Prostate gland (tissue), 2 donors: ENCODE data around the gene DNLZ. TPM values are rescaled to one million over a fixed set of nuclear protein-coding genes. Genes with fewer than 3 reads are reported as not detected.

Experiments
- DNase-seq: peaks from one replicate; pipeline ENCODE4 v3.0.0-alpha.2; 2019; ENCODE audit warnings: low spot score
- H3K27ac ChIP-seq, 2 donors: fragments of 200-600 bp; sonication (generic); 2 replicates each; pipeline ENCODE4 v1.5.1; 2017 to 2019
- H3K27me3 ChIP-seq: fragments of 200-600 bp; sonication (generic); replicated peaks from 2 replicates; pipeline ENCODE4 v1.5.1; 2019; ENCODE audit not compliant: insufficient read depth
- H3K36me3 ChIP-seq, 2 donors: fragments of 200-600 bp; sonication (generic); 1 replicate in 1 of 2; 2 replicates in 1 of 2; pipeline versions ENCODE4 v1.5.1 to v1.8.1; 2017 to 2019
- H3K4me1 ChIP-seq: fragments of 200-600 bp; sonication (generic); replicated peaks from 2 replicates; pipeline ENCODE4 v1.5.1; 2019
- H3K4me3 ChIP-seq, 2 donors: fragments of 200-600 bp; sonication (generic); 2 replicates each; pipeline ENCODE4 v1.5.1; 2017 to 2019
- H3K9me3 ChIP-seq: fragments of 200-600 bp; sonication (generic); 2 replicates; pipeline ENCODE4 v1.5.1; 2017
- POLR2A ChIP-seq: fragments of 450-650 bp; IDR thresholded peaks from one replicate; pipeline ENCODE4 v1.6.1; 2016; ENCODE audit warnings: antibody characterized with exemption, mild to moderate bottlenecking
- POLR2AphosphoS5 ChIP-seq: sonication (generic); formaldehyde crosslinking; IDR thresholded peaks from one replicate; pipeline ENCODE4 v1.6.1; 2017; ENCODE audit warnings: antibody characterized with exemption
- WGBS: methylation state at CpG from one replicate; pipeline ENCODE4 v1.1.5; 2018; 5-methylcytosine and 5-hydroxymethylcytosine counted together
- intact Hi-C: fragments of 100-400 bp; cut with DNase I; formaldehyde crosslinking; loops from one replicate; pipeline ENCODE4 v1.14.2; 2022
- total RNA-seq, 2 donors: library from RNA; depleted of rRNA; stranded (reverse); fragments of >200 nt; gene quantifications; one replicate each; pipeline ENCODE4 v1.1.0, GENCODE V29; 2016
- TF ChIP-seq, protein P1 (sequence below), 4 experiments: fragments of 200-600 bp in 2 of 4; fragments of 450-650 bp in 2 of 4; sonication (generic) in 2 of 4; IDR thresholded peaks; 1 replicate in 3 of 4; 2 replicates in 1 of 4; pipeline ENCODE4 v1.5.1; 2016 to 2019; ENCODE audit warnings: antibody characterized with exemption in 4 of 4, mild to moderate bottlenecking in 2 of 4, moderate library complexity in 2 of 4

The DNLZ gene
- total RNA-seq, 2 donors from 2014 or later = 37.6 to 64.3 TPM

DNA sequence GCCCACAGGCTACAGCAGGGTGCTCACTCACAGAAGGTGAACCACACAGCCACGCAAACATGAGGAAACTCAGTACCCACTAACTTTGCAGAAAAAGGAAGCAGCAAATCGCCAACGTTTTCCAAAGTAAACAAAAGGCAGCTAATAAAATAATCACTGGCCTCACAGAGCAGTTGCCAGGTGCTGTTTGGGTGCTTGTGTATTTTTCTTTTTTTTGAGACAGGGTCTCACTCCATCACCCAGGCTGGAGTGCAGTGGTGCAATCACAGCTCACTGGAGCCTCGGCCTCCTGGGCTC is 32.6 kb upstream of the DNLZ start:
- no peaks in the 10 kb centered on the region for H3K27me3 ChIP-seq
- peaks cover 12% of the 10 kb centered on the region for H3K4me1 ChIP-seq
- no peaks in the 10 kb centered on the region for H3K9me3 ChIP-seq
- H3K36me3 ChIP-seq = peaks cover 14 to 27% of the 10 kb centered on the region in 2 donors
- DNase-seq = no peak
- intact Hi-C loops = no loop called here
- 54% methylated on average over 4 of the region's 4 CpGs for WGBS
- TF ChIP-seq, protein P1, sequence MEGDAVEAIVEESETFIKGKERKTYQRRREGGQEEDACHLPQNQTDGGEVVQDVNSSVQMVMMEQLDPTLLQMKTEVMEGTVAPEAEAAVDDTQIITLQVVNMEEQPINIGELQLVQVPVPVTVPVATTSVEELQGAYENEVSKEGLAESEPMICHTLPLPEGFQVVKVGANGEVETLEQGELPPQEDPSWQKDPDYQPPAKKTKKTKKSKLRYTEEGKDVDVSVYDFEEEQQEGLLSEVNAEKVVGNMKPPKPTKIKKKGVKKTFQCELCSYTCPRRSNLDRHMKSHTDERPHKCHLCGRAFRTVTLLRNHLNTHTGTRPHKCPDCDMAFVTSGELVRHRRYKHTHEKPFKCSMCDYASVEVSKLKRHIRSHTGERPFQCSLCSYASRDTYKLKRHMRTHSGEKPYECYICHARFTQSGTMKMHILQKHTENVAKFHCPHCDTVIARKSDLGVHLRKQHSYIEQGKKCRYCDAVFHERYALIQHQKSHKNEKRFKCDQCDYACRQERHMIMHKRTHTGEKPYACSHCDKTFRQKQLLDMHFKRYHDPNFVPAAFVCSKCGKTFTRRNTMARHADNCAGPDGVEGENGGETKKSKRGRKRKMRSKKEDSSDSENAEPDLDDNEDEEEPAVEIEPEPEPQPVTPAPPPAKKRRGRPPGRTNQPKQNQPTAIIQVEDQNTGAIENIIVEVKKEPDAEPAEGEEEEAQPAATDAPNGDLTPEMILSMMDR (IDR thresholded peaks at IDR 0.05) = no peak
- TF ChIP-seq POLR2AphosphoS5 (no peak), POLR2A (no peak)
- no peak overlapping the region for H3K4me3 ChIP-seq
- no peak overlapping the region for H3K27ac ChIP-seq

DNA sequence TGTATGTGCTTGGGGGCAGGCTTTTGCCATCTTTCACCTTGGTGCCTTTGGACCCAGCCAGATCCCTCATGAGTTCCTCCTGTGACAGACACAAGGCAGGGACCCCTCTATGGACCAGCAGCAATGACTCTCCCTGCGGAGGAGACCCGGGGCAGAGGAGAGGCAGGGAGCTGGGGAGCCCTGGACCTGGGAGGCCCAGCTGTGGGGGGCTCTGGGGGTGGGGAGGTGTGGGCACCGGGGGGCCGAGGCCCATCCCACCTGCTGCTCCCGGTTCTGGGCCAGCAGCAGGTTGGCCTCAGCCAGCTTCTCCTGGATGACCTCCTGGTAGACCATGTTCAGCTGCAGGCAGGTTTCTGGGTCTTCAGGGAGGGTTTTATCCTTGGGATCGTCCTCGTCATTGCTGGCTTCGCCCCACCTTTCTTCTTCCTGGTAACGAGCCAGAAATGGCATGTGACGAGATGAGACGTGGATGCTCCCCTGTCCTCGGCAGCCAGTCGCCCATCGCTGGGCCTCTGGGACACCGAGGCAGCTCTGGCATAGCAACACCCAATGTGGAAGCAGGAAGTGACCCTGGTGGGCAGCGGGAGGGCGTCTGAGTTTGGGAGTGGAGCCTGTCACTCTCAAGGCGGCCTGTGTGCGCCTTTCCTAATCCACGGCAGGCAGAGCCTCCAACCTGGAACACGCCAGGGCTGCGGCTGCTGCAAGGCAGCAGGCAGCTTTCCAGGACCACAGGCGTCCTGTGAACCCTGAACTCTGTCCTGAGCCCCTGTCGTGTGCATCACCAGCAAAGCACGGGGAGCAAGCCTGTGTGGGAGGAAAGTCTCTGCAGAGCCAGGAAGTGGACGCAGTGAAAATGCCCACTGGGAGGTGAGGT is 32.0 kb upstream of the DNLZ start:
- Histone ChIP-seq H3K4me1 (peaks cover 12% of the 10 kb centered on the region), H3K4me3 (no peak overlapping the region), H3K36me3 (peaks cover 14 to 27% of the 10 kb centered on the region in 2 donors), H3K27me3 (no peaks in the 10 kb centered on the region), H3K27ac (no peak overlapping the region), H3K9me3 (no peaks in the 10 kb centered on the region)
- 85% methylated on average over 26 of the region's 26 CpGs for WGBS
- intact Hi-C loops = no loop called here
- no peak for DNase-seq
- TF ChIP-seq POLR2A = no peak
- TF ChIP-seq, protein P1 (IDR thresholded peaks at IDR 0.05) = no peak
- no peak for TF ChIP-seq POLR2AphosphoS5

DNA sequence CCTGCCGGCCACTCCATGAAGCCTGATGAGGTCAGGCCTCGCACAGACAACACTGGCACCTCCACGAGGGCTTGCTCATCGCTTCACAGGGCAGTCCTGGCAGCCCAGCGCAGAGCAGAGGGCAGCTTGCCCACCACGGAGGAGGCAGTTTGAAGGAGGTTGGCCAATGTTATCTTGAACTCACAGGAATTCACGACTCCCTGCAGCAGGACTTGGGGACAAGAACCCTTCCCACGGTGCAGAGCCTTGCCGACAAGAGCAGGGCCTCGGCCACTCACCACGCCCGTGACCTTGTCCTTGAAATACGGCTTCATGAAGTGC is 31.4 kb upstream of the DNLZ start:
- Histone ChIP-seq H3K36me3 (peaks cover 14 to 27% of the 10 kb centered on the region in 2 donors), H3K27me3 (no peaks in the 10 kb centered on the region), H3K9me3 (no peaks in the 10 kb centered on the region), H3K4me3 (no peak overlapping the region), H3K4me1 (peaks cover 12% of the 10 kb centered on the region), H3K27ac (no peak overlapping the region)
- DNase-seq = no peak
- intact Hi-C loops = no loop called here
- 94% methylated on average over 13 of the region's 13 CpGs for WGBS
- TF ChIP-seq POLR2A (no peak), POLR2AphosphoS5 (no peak)
- TF ChIP-seq, protein P1 (IDR thresholded peaks at IDR 0.05) = no peak

DNA sequence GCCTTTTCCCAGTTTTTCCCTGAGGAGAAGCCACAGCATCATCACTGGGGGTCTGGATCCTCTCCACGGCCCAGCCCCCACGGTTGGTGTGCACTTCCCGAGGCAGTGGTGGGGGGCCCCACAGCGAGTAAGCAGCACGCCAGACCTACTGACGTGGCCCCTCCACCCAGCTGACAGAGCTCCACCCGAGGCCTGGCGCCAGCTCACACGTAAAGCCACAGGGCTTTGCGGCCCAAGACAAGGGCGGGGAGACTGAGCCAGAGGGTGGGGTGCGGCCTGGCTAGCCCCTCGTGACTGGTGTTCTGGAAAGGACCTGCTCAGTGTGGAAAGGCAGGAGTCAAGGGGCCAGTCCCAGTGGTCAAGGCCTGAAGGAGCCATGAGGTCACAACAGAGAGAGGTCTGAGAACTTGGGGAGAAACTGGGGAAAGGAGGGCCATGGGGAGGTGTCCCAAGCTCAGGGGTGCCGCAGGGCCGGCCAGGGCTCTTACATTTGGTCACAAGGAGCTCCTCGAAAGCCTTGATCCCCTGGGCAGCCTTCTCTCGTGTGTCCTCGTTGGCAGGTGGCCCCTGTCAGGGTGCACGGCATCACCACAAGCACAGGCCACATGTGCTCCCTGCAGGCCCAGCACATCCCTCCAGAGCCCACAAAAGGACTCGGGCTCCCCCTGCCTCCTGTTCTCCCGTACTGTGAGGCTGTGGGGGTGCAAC is 30.9 kb upstream of the DNLZ start:
- intact Hi-C loops = no loop called here
- peaks cover 14 to 27% of the 10 kb centered on the region in 2 donors for H3K36me3 ChIP-seq
- no peak overlapping the region for H3K27ac ChIP-seq
- 96% methylated on average over 21 of the region's 21 CpGs for WGBS
- no peak overlapping the region for H3K4me3 ChIP-seq
- H3K27me3 ChIP-seq = no peaks in the 10 kb centered on the region
- H3K4me1 ChIP-seq = peaks cover 12% of the 10 kb centered on the region
- no peak for DNase-seq
- TF ChIP-seq POLR2A = no peak
- TF ChIP-seq, protein P1 (IDR thresholded peaks at IDR 0.05) = no peak
- TF ChIP-seq POLR2AphosphoS5 = no peak
- H3K9me3 ChIP-seq = no peaks in the 10 kb centered on the region

DNA sequence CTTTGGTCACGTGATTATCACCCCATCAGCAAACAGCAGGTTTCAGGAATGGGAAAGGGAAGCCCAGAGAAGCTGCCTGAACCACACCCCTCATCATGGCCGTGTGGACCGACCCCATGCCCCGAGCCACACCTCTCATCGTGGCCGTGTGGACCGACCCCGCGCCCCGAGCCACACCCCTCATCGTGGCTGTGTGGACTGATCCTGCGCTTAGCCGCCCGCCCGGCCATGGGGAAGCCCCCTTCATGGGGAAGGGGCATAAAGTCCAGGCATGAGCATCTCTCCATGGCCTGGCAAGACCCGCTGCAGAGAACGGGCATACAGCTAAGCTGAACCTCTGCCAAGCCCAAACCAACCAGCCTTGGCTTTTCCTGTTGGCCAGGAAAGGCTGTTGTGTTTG is 30.0 kb upstream of the DNLZ start:
- no peaks in the 10 kb centered on the region for H3K27me3 ChIP-seq
- WGBS = 86% methylated on average over 17 of the region's 17 CpGs

More for the DNA sequence above, 30.0 kb upstream of the DNLZ start:
- TF ChIP-seq POLR2AphosphoS5 (no peak), POLR2A (no peak)
- TF ChIP-seq, protein P1 (IDR thresholded peaks at IDR 0.05) = no peak
- Histone ChIP-seq H3K4me1 (peaks cover 9% of the 10 kb centered on the region), H3K36me3 (peaks cover 14 to 27% of the 10 kb centered on the region in 2 donors), H3K9me3 (no peaks in the 10 kb centered on the region), H3K4me3 (no peak overlapping the region), H3K27ac (no peak overlapping the region)
- no peak for DNase-seq
- intact Hi-C loops = no loop called here
